Neural progenitor cell (in vitro differentiated cells): Measurements from ENCODE around the gene GOLT1A. TPM values are rescaled to one million over a fixed set of nuclear protein-coding genes. Genes with fewer than 3 reads are reported as not detected.

ENCODE experiments used
- DNase-seq: peaks from one replicate; pipeline ENCODE4 v3.0.0-alpha.2; 2016; ENCODE audit warnings: low spot score
- H2AFZ ChIP-seq: fragments of 200-600 bp; sonication (generic); replicated peaks from 2 replicates; pipeline ENCODE4 v1.6.1; 2016; ENCODE audit warnings: antibody characterized with exemption
- H3F3A ChIP-seq: fragments of 200-600 bp; sonication (generic); 2 replicates; pipeline ENCODE4 v1.6.1; 2016; ENCODE audit warnings: antibody characterized with exemption, low read depth
- H3K27ac ChIP-seq: fragments of 200-600 bp; sonication (generic); 2 replicates; pipeline ENCODE4 v1.5.1; 2016; ENCODE audit warnings: mild to moderate bottlenecking
- H3K27me3 ChIP-seq: fragments of 200-600 bp; sonication (generic); 2 replicates; pipeline ENCODE4 v1.6.1; 2016; ENCODE audit warnings: mild to moderate bottlenecking, moderate library complexity
- H3K36me3 ChIP-seq: fragments of 200-600 bp; sonication (generic); 2 replicates; pipeline ENCODE4 v1.5.1; 2016
- H3K4me1 ChIP-seq: fragments of 200-600 bp; sonication (generic); 2 replicates; pipeline ENCODE4 v1.6.1; 2016; ENCODE audit warnings: mixed run types
- H3K4me2 ChIP-seq: fragments of 200-600 bp; sonication (generic); 2 replicates; pipeline ENCODE4 v1.6.1; 2016
- H3K4me3 ChIP-seq: fragments of 200-600 bp; sonication (generic); 2 replicates; pipeline ENCODE4 v1.5.1; 2016
- H3K79me2 ChIP-seq: fragments of 200-600 bp; sonication (generic); 2 replicates; pipeline ENCODE4 v1.6.1; 2016; ENCODE audit warnings: low read depth
- H3K9ac ChIP-seq: fragments of 200-600 bp; sonication (generic); 2 replicates; pipeline ENCODE4 v1.6.1; 2016
- H3K9me3 ChIP-seq: fragments of 200-600 bp; sonication (generic); 2 replicates; pipeline ENCODE4 v1.5.1; 2016; ENCODE audit warnings: low read depth
- H4K20me1 ChIP-seq: fragments of 200-600 bp; sonication (generic); 2 replicates; pipeline ENCODE4 v1.6.1; 2016; ENCODE audit warnings: low read depth
- H3K27ac Mint-ChIP-seq: 3 replicates; pipeline ENCODE4 v1.8.0; 2021; ENCODE audit warnings: mixed read lengths
- H3K27me3 Mint-ChIP-seq: 2 replicates; pipeline ENCODE4 v1.8.0; 2022; ENCODE audit warnings: low read depth, mild to moderate bottlenecking, inconsistent platforms, moderate library complexity, mixed read lengths; ENCODE audit not compliant: insufficient read depth
- H3K36me3 Mint-ChIP-seq: 3 replicates; pipeline ENCODE4 v1.8.0; 2021; ENCODE audit warnings: mixed read lengths
- H3K4me1 Mint-ChIP-seq: 3 replicates; pipeline ENCODE4 v1.8.0; 2021; ENCODE audit warnings: mixed read lengths
- H3K4me3 Mint-ChIP-seq: 3 replicates; pipeline ENCODE4 v1.8.0; 2021; ENCODE audit warnings: mild to moderate bottlenecking, moderate library complexity, mixed read lengths
- H3K9me3 Mint-ChIP-seq: 3 replicates; pipeline ENCODE4 v1.8.0; 2020; ENCODE audit warnings: mixed read lengths
- EZH2 ChIP-seq: fragments of 200-600 bp; sonication (generic); IDR thresholded peaks from 2 replicates; pipeline ENCODE4 v1.6.1; 2017; ENCODE audit warnings: antibody characterized with exemption, mild to moderate bottlenecking, moderate library complexity
- EZH2phosphoT487 ChIP-seq: fragments of 200-600 bp; sonication (generic); IDR thresholded peaks from 2 replicates; pipeline ENCODE4 v1.6.1; 2017; ENCODE audit warnings: antibody characterized with exemption
- total RNA-seq: library from RNA; depleted of rRNA; stranded (reverse); fragments of >200 nt; gene quantifications from 2 replicates; pipeline ENCODE4 v1.2.3, GENCODE V29; 2015; ENCODE audit warnings: low replicate concordance
- TF ChIP-seq, protein P1 (sequence below): fragments of 200-600 bp; sonication (generic); IDR thresholded peaks from 2 replicates; pipeline ENCODE4 v1.5.1; 2017; ENCODE audit warnings: antibody characterized with exemption, mild to moderate bottlenecking

The GOLT1A gene
- total RNA-seq, 1 donor from 2014 or later, result not detected

DNA sequence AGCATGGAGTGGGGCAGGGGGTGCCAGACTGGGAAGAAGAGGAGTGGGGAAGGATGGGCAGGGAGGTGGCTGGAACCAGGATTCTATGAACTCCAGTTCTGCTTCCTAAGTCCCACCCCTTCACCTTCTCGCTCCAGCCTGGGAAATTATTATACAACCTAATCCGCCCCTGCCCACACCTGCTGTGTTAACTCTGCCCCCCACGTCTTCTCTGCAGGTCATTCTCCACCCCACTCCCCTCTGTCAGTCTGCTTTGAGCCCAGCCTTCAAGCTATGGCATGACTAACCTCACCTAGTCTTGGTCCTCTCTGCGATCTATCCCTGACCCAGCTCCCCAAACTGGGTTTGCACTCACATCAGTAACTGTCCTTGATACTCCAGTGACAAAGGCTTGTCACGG is 46.0 kb upstream of the GOLT1A start:
- H3K9me3 ChIP-seq, result no peaks in the 10 kb centered on the region
- TF ChIP-seq, protein P1, sequence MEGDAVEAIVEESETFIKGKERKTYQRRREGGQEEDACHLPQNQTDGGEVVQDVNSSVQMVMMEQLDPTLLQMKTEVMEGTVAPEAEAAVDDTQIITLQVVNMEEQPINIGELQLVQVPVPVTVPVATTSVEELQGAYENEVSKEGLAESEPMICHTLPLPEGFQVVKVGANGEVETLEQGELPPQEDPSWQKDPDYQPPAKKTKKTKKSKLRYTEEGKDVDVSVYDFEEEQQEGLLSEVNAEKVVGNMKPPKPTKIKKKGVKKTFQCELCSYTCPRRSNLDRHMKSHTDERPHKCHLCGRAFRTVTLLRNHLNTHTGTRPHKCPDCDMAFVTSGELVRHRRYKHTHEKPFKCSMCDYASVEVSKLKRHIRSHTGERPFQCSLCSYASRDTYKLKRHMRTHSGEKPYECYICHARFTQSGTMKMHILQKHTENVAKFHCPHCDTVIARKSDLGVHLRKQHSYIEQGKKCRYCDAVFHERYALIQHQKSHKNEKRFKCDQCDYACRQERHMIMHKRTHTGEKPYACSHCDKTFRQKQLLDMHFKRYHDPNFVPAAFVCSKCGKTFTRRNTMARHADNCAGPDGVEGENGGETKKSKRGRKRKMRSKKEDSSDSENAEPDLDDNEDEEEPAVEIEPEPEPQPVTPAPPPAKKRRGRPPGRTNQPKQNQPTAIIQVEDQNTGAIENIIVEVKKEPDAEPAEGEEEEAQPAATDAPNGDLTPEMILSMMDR, result no peak
- TF ChIP-seq EZH2 (no peak), EZH2phosphoT487 (no peak)
- peaks cover 22% of the 10 kb centered on the region for H3K4me1 ChIP-seq

DNA sequence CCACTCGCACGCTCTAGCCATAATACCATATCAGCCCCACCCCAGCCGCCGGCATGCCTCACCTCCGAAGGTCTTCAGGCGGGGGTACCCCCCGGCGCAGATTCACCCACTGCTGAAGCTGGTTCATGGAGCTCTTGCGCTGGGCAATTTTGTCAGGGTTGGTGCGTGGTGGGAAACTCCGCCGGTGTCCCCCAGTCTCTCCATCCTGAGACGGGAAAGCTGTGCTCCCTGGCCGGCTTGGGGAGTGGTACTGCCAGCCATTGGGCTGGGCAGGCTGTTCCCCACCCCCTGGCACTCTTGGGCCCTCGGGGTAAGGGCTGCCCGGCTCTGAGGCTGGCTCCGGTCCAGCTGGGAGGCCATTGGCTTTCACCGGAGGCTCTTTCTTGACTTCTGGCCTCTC is 45.4 kb upstream of the GOLT1A start:
- H3K4me3 ChIP-seq, result no peak overlapping the region
- H3K9ac ChIP-seq, result no peak overlapping the region
- Mint-ChIP-seq H3K27ac (no peak overlapping the region), H3K4me3 (no peak overlapping the region), H3K4me1 (peaks cover 69% of the 10 kb centered on the region), H3K9me3 (no peaks in the 10 kb centered on the region), H3K36me3 (peaks cover 32% of the 10 kb centered on the region), H3K27me3 (peaks cover 5% of the 10 kb centered on the region)
- H3K9me3 ChIP-seq, result no peaks in the 10 kb centered on the region
- no peaks in the 10 kb centered on the region for H4K20me1 ChIP-seq
- no peak overlapping the region for H2AFZ ChIP-seq
- H3K27ac ChIP-seq, result no peak overlapping the region
- H3K4me2 ChIP-seq, result no peak overlapping the region
- no peaks in the 10 kb centered on the region for H3K27me3 ChIP-seq
- H3K4me1 ChIP-seq, result peaks cover 28% of the 10 kb centered on the region
- H3K36me3 ChIP-seq, result no peaks in the 10 kb centered on the region
- DNase-seq, result no peak
- H3F3A ChIP-seq, result peaks cover 16% of the 10 kb centered on the region
- no peaks in the 10 kb centered on the region for H3K79me2 ChIP-seq
- TF ChIP-seq EZH2 (no peak), EZH2phosphoT487 (no peak)
- TF ChIP-seq, protein P1, result no peak

More for the DNA sequence above, 46.0 kb upstream of the GOLT1A start:
- Histone ChIP-seq H3K4me2 (no peak overlapping the region), H3K27ac (no peak overlapping the region), H3K9ac (no peak overlapping the region), H3K79me2 (no peaks in the 10 kb centered on the region), H3K27me3 (no peaks in the 10 kb centered on the region), H4K20me1 (no peaks in the 10 kb centered on the region), H3F3A (peaks cover 10% of the 10 kb centered on the region), H3K36me3 (no peaks in the 10 kb centered on the region), H3K4me3 (no peak overlapping the region), H2AFZ (no peak overlapping the region)
- no peak overlapping the region for H3K4me3 Mint-ChIP-seq
- no peaks in the 10 kb centered on the region for H3K9me3 Mint-ChIP-seq
- peaks cover 33% of the 10 kb centered on the region for H3K36me3 Mint-ChIP-seq
- no peak for DNase-seq
- peaks cover 66% of the 10 kb centered on the region for H3K4me1 Mint-ChIP-seq
- no peak overlapping the region for H3K27ac Mint-ChIP-seq
- peaks cover 3% of the 10 kb centered on the region for H3K27me3 Mint-ChIP-seq

DNA sequence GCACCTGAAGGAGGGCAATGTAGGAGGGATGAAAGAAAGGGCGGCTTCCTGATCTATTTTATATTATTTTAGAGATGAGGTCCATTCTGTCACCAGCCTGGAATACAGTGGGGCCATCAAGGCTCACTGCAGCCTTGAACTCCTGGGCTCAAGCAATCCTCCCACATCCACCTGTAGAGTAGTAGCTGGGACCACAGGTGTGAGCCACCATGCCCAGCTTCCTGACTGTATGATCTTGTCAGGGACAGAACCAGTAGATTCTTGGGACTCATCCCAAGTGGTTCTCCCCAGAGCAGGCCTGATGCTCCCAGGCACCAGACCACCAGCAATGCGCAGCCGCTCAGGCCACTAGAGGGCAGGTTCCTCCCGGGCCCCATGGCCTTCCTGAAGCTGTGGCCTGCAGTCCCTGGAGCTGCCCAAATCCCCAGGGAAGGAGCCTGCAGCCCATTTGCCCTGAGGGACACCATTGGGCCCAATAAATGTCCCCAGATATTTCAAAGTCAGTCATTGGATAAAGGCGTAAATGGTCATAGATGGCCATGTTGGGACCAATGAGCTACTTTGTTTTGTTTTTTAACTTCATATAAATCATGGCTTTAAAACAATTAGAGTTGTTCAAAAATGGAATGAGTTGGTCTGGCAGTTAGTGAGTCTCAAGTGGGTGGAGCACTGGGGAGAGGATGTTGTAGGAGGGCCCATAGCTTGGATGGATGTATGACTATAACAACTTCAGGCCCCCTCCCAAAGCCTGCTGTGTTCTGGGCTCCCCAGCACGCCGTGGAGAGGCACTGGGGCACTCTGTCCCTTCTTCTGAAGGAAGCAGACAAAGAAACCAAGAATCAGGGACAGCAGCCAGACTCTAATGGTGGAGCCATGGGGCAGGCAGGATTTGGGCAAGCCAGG is 44.7 kb upstream of the GOLT1A start:
- H2AFZ ChIP-seq, result no peak overlapping the region
- Mint-ChIP-seq H3K27me3 (peaks cover 5% of the 10 kb centered on the region), H3K9me3 (no peaks in the 10 kb centered on the region), H3K36me3 (peaks cover 32% of the 10 kb centered on the region), H3K4me1 (peaks cover 64% of the 10 kb centered on the region), H3K27ac (no peak overlapping the region), H3K4me3 (no peak overlapping the region)
- no peaks in the 10 kb centered on the region for H3K9me3 ChIP-seq
- H3K4me3 ChIP-seq, result no peak overlapping the region
- peaks cover 28% of the 10 kb centered on the region for H3K4me1 ChIP-seq
- H3K27ac ChIP-seq, result no peak overlapping the region
- H3K4me2 ChIP-seq, result no peak overlapping the region
- H3K36me3 ChIP-seq, result no peaks in the 10 kb centered on the region
- peak; percentile 83 for DNase-seq
- TF ChIP-seq, protein P1, result peak; percentile 90
- TF ChIP-seq EZH2 (no peak), EZH2phosphoT487 (no peak)
- no peaks in the 10 kb centered on the region for H3K27me3 ChIP-seq
- H4K20me1 ChIP-seq, result no peaks in the 10 kb centered on the region
- H3F3A ChIP-seq, result peaks cover 20% of the 10 kb centered on the region
- H3K79me2 ChIP-seq, result no peaks in the 10 kb centered on the region
- no peak overlapping the region for H3K9ac ChIP-seq
